A549 (cell line): Measurements from ENCODE around the gene CACNA2D4.

ENCODE experiments used
- CTCF ChIP-seq: fragments of >200 bp; sonication (Bioruptor Twin); formaldehyde crosslinking; IDR thresholded peaks from 3 replicates; pipeline ENCODE4 v1.5.1; 2016
- EP300 ChIP-seq, 2 experiments: fragments of >200 bp; sonication (Bioruptor Twin); formaldehyde crosslinking; IDR thresholded peaks; 2 replicates in 1 of 2; 3 replicates in 1 of 2; pipeline ENCODE4 v1.6.1; 2016 to 2017
- FOSB ChIP-seq: fragments of 250-450 bp; sonication (Bioruptor Pico); IDR thresholded peaks from 2 replicates; pipeline ENCODE4 v1.5.0; 2020; ENCODE audit warnings: mild to moderate bottlenecking, moderate library complexity
- JUNB ChIP-seq: fragments of >200 bp; sonication (Bioruptor Twin); formaldehyde crosslinking; IDR thresholded peaks from 2 replicates; pipeline ENCODE4 v1.6.1; 2016
- PBX3 ChIP-seq: IDR thresholded peaks from 2 replicates; pipeline ENCODE4 v1.6.1; 2012
- POLR2A ChIP-seq: IDR thresholded peaks from 2 replicates; pipeline ENCODE4 v1.6.1; 2012; ENCODE audit warnings: mild to moderate bottlenecking, low read length

GRCh38 chr12:1840981-1841425 lies 77.4 kb downstream of the CACNA2D4 start:
- TF ChIP-seq CTCF (no peak), FOSB (no peak), PBX3 (no peak), EP300 (IDR thresholded peaks at IDR 0.05) (no peak), POLR2A (no peak), JUNB (no peak)
